SK-N-MC (cell line): ENCODE results near the gene TWSG1.
"Not testable (repeated sequence)": the region's sequence is repeated elsewhere in the genome, so short reads cannot be mapped to it uniquely, and the experiment has no call there.

Experiments
- FOXP2 ChIP-seq: optimal IDR thresholded peaks from 2 replicates; pipeline ENCODE3; 2011; ENCODE audit warnings: mild to moderate bottlenecking, moderate library complexity; ENCODE audit not compliant: insufficient read depth; ENCODE audit errors: extremely low read length, control extremely low read depth
- POLR2AphosphoS5 ChIP-seq: IDR thresholded peaks from 2 replicates; pipeline ENCODE4 v1.6.1; 2012; ENCODE audit warnings: mild to moderate bottlenecking, low read depth, low read length, borderline replicate concordance

GRCh38 chr18:9424235-9424634, 89.7 kb downstream of the TWSG1 start:
- not testable (repeated sequence) for TF ChIP-seq POLR2AphosphoS5, FOXP2
